ENCODE data around the gene TOP1.
A peak's percentile ranks its signal among the peaks of the same experiment; 100 is the strongest.

TOP1 gene

DNA sequence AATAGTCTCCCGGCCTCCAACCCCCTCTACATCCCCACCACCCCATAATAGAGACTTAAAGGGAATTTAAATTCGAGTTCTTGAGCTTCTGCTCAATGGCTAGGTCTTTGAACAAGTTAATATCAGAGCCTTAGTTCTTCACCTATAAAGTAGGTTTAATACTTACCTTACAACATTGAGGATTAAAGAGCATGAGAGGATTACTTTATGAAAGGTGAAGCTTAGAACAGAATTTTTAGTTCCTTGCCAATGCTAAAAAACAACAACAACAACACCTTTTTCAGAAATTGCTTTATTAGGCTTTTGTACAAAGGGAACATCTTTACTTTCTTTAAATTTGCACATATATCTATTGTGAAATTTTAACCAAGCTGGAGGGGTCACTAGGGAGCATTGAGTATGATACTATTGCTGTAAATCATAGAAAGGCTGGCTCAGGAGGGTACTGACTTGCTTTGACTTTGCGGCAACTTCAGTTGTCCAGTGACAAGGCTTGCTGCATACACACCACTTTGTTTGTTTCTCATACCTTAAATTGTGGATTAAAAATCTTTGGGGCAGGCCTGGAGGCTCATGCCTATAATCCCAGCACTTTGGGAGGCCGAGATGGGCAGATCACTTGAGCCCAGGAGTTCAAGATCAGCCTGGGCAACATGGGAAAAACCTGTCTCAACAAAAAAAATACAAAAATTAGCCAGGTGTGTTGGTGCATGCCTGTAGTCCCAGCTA, 9.7 kb downstream of the TOP1 start:
- DNase-seq, result no peak

DNA sequence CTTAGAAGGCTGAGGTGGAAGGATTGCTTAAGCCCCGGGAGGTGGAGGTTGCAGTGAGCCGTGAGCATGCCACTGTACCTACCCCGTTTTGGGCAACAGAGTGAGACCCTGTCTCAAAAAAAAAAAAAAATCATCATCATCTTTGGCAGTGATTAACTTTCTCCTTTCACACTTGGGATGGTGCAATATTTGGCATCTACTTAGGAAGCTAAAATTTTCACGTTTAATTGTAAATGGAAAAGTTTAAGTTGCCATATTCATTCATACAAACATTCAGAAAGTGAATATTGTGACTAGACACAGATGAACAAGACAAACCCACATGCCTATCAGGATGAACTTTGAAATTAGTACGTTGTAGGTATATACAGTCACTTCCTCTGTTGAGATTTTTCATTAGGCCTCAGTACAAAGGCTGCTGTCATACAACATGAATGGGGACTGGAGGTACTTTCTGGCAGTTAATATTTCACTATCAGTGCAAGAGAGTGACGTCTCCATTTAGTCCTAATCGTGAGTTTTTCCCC, 10.3 kb downstream of the TOP1 start:
- no peak for DNase-seq

DNA sequence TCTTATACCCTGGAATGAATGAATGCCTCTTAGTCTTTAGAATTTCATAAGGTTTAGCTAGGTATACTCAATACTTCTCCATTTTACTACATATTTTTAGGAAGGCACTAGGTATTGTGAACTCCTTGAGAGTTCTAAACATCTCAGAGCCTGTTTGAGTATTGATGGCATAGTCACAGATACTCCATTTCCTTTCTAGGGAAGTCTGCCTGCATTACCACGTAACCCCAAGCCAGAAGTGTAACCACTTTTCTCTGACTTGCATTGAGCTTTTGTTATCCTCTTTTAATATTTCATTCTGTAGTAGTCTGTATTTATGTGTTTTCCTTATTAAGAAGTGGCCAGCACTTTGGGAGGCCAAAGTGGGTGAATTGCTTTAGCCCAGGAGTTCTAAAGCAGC, 12.2 kb downstream of the TOP1 start:
- no peak for DNase-seq

DNA sequence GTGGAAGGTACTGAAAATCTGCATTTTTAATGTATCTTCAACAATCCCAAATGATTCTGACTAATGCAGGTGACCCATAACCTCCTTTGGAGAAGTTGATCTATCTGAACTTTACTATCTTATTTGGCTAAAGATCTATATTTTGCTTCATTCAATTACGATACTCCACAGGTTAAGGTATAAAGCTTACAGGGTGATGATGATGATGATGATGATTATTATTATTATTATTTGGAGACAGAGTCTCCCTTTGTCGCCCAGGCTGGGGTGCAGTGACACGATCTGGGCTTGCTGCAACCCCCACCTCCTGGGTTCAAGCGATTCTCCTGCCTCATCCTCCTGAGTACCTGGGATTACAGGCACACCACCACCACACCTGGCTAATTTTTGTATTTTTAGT, 13.1 kb downstream of the TOP1 start:
- DNase-seq, result no peak

DNA sequence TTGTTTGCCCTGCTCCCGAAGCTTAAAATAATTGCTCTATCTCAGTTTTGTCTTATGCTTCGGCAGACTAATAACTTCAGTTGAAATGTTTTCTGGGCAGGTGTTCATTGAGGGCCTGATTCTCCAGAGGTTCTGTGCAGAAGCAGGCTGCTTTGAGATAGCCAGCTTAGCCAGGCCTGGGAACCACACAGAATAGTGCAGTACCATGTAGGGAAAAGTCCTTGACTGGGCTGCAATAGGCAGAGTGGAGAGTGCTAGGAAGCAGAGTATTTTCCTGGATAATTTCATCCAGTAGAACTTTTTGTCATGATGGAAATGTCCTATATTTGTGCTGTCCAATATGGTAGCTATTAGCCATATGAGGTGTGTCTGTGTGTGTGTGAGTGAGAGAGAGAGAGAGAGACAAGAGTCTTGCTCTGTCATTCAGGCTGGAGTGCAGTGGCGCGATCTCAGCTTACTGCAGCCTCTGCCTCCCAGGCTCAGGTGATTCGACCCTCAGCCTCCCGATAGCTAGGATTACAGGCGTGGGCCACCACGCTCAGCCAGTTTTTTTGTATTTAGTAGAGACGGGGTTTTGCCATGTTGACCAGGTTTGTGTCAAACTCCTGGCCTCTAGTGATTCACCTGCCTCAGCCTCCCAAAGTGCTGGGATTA, 15.9 kb downstream of the TOP1 start:
- no peak for DNase-seq

DNA sequence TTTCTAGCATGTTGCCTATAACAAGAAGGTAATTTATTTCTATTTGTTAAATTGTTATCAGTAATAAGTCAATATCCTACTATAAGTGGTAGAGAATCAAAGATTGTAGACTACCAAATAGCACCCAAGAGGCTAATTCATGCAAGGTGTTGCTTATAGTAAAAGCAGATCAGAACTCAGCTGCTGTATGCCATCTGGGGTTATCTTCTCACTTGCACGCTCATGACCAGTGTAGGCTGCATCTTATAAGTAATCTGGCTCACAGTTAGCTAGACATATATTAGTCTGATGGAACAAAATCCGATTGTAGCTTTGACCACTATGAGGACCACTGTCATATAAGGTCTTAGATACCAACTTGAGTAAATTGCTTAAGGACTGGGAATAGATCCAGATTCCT, 17.0 kb downstream of the TOP1 start:
- no peak for DNase-seq

DNA sequence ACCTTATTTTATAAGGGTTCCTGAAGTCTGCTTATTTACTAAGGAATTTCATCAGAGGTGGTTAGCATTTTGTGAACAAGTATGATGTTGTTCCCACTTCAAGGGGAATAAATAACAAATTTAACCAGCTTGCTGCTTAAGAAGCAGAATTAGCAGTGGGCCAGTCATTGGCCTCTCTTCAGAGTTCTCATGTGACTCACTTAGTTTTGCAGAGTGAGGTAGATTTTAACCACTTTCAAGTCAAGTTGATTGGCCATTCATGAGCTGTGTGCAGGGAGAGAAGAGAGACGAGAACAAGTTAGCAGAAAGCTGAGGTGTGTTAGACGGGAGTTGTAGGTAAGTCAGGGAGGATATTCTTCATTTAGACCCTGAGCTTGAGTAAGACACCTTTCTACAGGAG, 18.1 kb downstream of the TOP1 start:
- DNase-seq, result no peak

DNA sequence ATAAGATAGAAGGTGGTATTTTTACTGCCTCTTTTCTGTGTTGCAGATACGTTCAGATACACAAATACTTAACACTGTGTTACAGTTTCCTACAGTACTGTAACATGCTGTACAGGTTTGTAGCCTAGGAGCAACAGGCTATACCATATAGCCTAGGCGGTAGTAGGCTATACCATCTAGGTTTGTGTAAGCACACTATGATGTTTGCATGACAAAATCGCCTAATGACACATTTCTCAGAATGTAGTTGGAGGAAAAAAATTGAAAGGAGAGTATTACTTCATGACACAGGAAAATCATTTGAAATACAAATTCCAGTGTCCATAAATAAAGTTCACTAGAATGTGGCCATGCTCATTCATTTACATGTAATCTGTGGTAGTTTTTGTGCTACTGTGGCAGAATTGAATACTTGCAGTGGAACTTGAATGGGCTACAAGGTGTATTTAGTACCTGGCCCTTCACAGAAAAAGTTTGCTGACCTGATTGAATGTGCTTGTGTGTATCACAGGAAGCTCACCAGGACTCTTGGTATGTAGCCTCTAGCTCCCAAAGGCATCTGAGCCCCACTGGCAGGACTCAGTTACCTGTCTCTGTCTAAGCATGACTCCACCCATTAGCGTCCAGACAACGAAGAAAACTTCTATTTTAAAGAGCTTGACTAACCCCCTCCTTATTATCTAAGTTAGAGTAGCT, 18.8 kb downstream of the TOP1 start:
- no peak for DNase-seq

DNA sequence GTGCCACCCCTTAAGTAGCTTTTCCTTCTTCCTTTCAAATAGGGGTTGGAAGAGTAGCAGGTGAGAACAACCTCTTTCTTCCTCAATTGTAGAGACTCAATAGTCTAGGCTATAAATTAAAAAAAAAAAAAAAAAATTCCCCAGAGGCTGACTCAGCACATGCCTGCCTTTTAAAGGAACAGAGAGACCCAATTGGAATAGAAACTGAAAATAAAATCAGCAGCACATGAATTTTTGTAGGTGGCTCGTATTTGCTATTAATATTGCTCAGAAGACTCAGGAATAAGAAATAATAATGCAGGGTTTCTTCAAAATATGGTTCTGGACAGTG, 19.3 kb downstream of the TOP1 start:
- DNase-seq, result no peak

DNA sequence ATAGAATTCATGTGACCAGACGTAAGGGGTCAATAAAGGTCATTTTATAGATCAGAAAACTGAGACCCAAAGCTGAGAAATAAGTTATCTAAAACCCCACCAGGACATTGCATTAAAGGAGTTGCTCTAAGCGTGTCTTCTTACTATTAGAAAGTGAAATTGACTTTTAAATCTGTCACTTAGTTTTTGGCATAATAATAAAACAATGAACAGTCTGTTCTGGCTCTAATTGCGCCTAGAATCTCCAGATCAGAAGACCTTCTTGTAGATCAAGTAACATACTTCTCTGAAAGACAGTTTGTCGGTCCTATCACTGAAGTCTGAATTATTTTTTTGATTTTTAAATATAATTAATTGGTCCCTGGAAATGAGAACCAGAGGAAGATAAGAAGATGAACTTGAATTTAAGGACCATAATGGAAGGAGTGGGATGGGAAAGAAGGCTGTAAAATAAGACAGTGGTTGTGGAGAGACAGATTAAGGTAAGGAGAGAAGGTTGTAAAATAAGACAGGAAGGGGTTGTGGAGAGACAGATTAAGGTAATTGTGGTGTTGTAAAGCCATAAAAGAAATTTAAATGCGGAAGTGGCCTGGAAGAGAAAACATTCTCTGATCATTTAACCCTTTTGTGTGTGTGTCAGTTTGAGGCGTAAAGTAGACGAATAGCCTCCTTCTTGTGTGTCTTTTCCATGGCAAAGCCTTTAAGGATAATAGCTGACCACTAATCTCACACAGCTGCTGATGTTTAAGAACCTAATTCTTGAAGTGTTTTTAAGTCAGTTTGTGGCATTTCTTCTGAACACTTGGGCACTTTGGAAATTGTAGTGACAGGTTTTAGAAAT, 20.1 kb downstream of the TOP1 start:
- no peak for DNase-seq

DNA sequence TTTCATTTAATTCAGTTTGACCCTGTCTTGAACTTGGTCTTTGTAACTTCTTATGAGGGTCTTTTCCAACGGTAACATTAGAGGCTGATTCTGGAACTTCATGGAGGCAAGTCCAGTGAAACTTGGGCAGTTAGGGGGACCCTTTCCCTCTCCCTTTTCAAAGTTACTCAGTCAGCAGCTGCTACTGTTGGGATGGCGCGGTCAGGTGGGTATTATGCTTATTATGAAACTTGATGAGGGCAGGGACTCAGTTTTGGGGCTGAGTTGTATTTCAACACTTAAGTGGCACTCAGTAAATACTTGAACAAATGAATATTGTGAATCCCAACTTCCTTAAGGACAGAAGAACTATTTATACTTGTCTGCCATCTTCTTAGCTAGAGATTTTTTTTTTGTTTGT, 20.8 kb downstream of the TOP1 start:
- no peak for DNase-seq

DNA sequence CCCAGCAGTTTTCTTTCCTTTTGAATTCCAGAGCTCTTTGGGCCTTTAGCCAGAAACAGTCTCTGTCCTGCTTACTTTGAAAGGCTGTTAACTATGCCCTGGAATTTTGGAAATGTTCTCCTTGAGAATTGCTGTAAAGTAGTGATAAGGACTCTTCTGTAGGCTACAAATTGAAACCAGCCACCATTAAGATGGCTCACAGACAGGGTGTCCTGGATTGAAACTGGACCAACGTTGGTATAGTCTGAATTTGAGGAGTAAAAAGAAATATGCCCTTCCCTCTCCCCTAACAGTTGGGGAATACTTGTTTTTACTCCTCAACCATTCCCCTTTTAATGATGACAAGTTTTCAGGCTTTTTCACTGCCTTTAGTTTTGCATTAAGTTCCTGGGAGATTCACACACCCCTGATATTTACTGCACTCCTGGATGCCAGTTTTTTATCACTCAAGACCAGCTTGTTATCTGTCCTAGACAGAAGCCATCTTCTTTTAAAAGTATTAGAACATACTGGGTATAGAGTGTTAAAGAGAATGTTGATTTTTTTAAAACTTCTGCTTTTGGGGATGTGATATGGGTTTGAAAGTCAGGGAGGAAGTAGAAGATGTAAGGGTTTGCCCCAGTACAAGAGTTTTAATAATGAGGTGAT, 21.9 kb downstream of the TOP1 start:
- no peak for DNase-seq

DNA sequence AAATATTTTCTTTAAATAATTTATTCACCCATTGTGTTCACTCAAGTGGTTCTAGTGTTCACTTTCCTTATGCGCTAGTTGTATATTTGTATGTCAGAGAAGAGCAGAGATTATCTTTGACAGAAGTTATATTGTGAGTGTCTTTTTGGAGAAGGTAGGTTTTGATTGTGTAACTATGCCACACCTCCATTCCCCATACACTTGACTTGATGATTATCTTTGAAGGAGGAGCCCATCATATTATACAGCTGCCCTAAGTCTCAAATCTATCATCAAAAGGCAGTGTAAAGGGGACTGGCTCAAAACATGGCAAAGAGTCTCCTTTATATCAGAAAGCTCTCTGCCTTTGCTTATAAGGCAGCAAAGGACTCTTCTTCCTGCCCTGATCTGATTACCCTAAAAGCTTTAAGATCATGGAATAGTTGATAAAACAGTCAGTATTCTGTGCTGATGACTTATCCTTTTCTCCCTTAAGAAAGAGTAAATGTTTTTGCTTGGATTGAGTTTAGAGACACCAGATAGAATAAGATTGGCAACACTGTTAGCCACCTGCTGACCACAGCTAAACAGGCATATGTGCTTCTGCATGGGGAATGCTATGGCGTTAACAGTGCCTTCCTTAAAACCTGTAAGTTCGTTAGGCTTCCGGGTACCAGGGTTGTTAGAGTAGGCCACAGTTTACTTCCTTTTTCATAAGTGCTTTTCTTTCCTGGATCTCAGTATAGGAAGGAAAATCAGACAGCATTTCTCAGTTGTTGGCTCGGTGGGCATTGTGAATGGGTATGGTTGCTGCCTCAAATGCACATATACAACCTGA, 22.6 kb downstream of the TOP1 start:
- no peak for DNase-seq

DNA sequence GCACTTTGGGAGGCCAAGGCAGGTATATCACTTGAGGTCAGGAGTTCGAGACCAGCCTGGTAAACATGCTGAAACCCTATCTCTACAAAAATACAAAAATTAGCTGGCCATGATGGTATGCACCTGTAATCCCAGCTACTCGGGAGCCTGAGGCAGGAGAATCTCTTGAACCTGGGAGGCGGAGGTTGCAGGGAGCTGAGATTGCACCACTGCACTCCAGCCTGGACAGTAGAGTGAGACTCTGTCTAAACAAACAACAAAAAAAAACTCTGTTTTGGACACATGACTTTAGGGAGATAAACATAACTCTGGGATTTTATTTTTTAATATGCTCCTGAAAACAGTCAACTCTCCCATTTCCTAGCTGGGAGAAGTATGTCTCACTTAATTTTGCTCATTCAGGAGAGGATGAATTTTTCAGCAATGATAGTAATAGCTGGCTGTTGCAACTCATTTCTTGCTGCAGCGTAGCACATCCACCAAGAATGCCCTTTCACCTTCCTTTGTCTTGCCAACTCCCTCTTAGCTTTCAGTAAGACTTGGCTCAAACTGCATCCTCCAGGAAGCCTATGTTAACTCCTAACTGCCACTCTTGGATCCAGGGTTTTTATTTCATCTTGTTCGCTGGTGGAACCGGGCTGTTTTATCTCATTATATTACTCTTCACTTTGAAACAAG, 24.3 kb downstream of the TOP1 start:
- DNase-seq, result no peak

DNA sequence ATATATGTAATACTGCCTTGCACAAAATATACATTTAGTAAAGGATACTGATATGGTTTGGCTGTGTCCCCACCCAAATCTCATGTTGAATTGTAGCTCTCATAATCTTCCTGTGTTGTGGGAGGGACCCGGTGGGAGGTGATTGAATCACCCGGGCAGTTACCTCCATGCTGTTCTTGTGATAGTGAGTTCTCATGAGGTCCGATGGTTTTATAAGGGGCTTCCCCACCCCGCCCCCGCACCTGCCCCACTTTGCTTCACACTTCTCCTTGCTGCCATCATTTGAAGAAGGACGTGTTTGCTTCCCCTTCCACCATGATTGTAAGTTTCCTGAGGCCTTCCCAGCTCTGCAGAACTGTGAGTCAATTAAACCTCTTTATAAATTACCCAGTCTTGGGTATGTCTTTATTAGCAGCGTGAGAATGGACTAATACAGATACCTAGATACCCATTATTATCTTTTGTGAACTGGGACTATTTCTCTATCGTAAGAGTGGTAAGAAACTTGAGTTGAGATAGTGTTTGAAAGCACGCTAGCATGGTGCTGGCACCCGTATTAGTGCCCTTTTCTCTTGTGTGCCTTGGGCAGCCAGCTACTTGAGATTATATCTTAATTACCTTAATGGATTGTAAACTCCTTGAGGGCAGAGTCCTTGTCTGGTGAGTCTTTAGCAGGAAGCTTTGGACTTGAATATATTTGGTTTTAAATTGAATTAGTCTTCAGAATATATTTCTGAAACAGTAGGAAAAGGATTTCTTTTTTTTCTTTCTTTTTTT, 25.6 kb downstream of the TOP1 start:
- no peak for DNase-seq

DNA sequence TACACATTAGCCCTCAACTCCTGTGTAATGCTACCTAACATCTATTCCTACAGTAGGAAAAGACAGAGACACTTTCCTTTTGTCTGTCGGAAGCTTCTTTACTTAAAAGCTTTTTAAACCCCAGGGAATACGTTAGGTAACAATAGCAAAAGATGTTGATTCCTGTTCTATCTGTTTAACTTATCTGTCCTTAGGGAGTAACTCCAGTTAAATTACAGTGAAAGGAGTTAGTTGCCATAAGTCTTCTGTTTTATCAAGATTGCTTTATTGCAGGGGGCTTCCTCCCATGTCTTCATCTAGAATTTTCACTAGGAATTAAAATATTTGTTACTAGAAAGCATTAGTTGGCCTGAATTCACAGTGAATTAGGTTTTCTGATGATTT, 26.2 kb downstream of the TOP1 start:
- DNase-seq, result no peak

DNA sequence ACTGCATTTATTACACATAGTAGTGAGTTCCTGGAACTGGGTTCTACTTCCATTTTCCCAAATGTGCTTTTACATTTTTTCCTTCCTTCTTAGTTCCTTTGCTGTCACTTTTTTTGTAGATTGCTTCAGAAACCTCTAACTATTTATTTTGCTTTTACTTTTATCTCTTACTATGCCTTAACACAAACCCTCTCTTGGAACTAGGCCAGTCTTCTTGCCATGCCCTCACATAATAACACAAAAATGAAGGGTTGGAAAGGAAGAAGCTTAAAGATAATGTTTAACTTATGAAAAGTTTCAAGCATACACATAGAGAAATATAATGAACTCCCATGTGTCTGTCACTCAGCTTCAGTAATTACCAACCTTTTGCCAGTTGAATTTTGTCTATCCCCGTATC, 27.1 kb downstream of the TOP1 start:
- DNase-seq, result no peak

DNA sequence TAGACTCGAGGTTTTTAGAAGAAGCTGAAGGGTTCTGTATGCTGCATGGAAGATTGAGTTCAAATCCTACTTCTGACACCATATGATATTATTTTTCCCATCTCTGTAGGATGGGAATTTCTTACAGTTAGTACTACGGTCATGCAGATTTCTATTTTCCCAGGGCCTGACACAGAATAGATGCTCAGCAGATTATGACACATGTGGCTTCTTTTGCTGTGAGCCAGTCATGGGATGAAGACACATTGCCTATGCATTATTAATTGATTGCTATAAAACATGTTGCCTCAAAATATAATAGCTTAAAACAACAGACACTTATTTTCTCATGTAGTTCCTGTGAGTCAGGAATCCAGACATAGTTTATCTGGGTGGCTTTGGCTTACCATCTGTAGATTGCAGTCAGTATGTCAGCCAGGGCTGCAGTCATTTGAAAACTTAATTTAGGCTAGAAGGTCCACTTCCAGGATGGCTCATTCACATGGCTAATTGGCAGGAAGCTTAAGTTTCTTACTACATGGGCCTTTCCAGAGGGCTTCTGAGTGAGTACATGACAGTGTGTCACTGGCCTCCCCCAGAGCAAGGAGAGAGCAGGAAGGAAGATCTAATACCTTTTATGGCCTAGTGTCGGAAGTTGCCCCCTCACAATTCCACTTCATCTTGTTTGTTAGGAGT, 29.5 kb downstream of the TOP1 start:
- peak; percentile 80 for DNase-seq

DNA sequence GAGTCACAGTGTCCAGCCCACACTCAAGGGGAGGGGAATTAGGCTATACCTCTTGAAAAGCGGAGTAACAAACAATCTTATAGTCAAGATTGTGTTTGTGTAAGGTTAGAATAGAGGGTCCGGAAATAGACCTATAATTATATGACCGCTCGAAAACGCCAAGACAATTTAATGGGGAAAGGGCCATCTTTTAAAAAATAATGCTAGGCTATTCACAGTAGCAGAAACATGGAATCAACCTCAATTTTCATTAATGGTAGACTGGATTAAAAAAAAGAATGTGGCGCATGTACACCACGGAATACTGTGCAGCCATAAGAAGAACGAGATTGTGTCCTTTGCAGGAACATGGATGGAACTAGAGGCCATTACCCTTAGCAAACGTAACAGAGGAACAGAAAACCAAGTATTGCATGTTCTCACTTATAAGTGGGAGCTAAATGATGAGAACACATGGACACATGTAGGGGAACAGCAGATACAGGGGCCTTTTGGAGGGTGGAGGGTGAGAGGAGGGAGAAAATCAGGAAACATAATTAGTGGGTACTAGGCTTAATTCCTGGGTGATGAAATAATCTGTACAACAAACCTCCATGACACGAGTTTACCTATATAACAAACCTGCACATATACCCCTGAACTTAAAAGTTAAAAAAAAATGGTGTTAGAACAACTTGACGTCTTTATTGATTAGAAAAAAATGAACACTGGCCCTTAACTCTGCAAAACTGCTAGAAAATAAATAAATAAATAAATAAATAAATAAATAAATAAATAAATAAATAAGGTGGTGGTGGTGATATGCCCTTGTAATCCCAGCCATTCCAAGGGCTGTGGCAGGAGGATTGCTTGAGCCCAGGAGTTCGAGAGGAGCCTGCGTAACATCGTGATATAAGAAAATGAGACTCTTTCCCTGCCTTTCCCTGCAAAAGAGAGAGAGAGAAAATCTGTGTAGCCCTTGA, 30.3 kb downstream of the TOP1 start:
- DNase-seq, result no peak
